Measurements from ENCODE around the gene ZNF532. TPM values are rescaled to one million over a fixed set of nuclear protein-coding genes. Genes with fewer than 3 reads are reported as not detected.

The ZNF532 gene
- total RNA-seq, 1 experiment from 2014 or later: 49.8 TPM

- POLR2A ChIA-PET: no interaction called here
- Histone ChIP-seq H3K4me3 (ENCODE audit: low read depth in 2 of 2, low read length in 2 of 2) (no peak overlapping the region), H3K27me3 (ENCODE audit: control insufficient read depth, insufficient read depth, low read length) (no peaks in the 10 kb centered on the region), H3K36me3 (ENCODE audit: control insufficient read depth, insufficient read depth, low read length) (no peaks in the 10 kb centered on the region), H3K27ac (ENCODE audit: low read length) (no peak overlapping the region; the same call in 1 of the 2 replicates), H3K4me1 (ENCODE audit: control insufficient read depth, insufficient read depth, low read length) (no peaks in the 10 kb centered on the region), H3K9me3 (ENCODE audit: control insufficient read depth, insufficient read depth, low read depth, low read length) (no peaks in the 10 kb centered on the region)
- TF ChIP-seq TCF7L2 (IDR thresholded peaks at IDR 0.05; ENCODE audit: low read depth, low read length) (no peak), POLR2AphosphoS5 (IDR thresholded peaks at IDR 0.05; ENCODE audit: low read depth, low read length) (no peak), SIN3A (IDR thresholded peaks at IDR 0.05; ENCODE audit: borderline replicate concordance, insufficient read depth, low read depth, low read length) (no peak), REST (IDR thresholded peaks at IDR 0.05; ENCODE audit: insufficient read depth in 1 of 2, low read depth in 2 of 2, low read length in 1 of 2) (no peak)
- TF ChIP-seq, protein P1, sequence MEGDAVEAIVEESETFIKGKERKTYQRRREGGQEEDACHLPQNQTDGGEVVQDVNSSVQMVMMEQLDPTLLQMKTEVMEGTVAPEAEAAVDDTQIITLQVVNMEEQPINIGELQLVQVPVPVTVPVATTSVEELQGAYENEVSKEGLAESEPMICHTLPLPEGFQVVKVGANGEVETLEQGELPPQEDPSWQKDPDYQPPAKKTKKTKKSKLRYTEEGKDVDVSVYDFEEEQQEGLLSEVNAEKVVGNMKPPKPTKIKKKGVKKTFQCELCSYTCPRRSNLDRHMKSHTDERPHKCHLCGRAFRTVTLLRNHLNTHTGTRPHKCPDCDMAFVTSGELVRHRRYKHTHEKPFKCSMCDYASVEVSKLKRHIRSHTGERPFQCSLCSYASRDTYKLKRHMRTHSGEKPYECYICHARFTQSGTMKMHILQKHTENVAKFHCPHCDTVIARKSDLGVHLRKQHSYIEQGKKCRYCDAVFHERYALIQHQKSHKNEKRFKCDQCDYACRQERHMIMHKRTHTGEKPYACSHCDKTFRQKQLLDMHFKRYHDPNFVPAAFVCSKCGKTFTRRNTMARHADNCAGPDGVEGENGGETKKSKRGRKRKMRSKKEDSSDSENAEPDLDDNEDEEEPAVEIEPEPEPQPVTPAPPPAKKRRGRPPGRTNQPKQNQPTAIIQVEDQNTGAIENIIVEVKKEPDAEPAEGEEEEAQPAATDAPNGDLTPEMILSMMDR (IDR thresholded peaks at IDR 0.05): no peak
- in situ Hi-C loops (cut with HindIII; ENCODE audit: low pct_unique_long_range_greater_than_20kb, low sequenced_read_pairs) (no loop called here), intact Hi-C loops (cut with micrococcal nuclease; ENCODE audit: unreplicated experiment) (no loop called here)
- ATAC-seq (no peak), DNase-seq (ENCODE audit: low read depth, low spot score) (no peak)
- no TSS peak for BruUV-seq (replicated peaks)
- CTCF ChIA-PET: interaction anchor here (0.5 kb wide), 1 partner anchor 235 kb away, joined by 3 read pairs; no protein-coding TSS in a partner anchor
Observed at GRCh38 chr18:58998401-58999203, 133.9 kb downstream of the ZNF532 start.

GRCh38 chr18:59001166-59001565, 136.5 kb downstream of the ZNF532 start:
- Histone ChIP-seq H3K36me3 (ENCODE audit: control insufficient read depth, insufficient read depth, low read length) (no peaks in the 10 kb centered on the region), H3K4me3 (ENCODE audit: low read depth in 2 of 2, low read length in 2 of 2) (no peak overlapping the region), H3K27ac (ENCODE audit: low read length) (peak overlapping the region; percentile 44; the same call in 1 of the 2 replicates), H3K4me1 (ENCODE audit: control insufficient read depth, insufficient read depth, low read length) (no peaks in the 10 kb centered on the region), H3K9me3 (ENCODE audit: control insufficient read depth, insufficient read depth, low read depth, low read length) (no peaks in the 10 kb centered on the region), H3K27me3 (ENCODE audit: control insufficient read depth, insufficient read depth, low read length) (no peaks in the 10 kb centered on the region)
- no peak for DNase-seq (ENCODE audit: low read depth, low spot score)
- intact Hi-C loops (cut with micrococcal nuclease; ENCODE audit: unreplicated experiment): no loop called here
- TF ChIP-seq TCF7L2 (IDR thresholded peaks at IDR 0.05; ENCODE audit: low read depth, low read length): no peak
- TF ChIP-seq, protein P1 (IDR thresholded peaks at IDR 0.05): no peak
- no peak for TF ChIP-seq POLR2AphosphoS5 (IDR thresholded peaks at IDR 0.05; ENCODE audit: low read depth, low read length)
- no peak for TF ChIP-seq REST (IDR thresholded peaks at IDR 0.05; ENCODE audit: insufficient read depth in 1 of 2, low read depth in 2 of 2, low read length in 1 of 2)
- no peak for TF ChIP-seq SIN3A (IDR thresholded peaks at IDR 0.05; ENCODE audit: borderline replicate concordance, insufficient read depth, low read depth, low read length)
- in situ Hi-C loops (cut with HindIII; ENCODE audit: low pct_unique_long_range_greater_than_20kb, low sequenced_read_pairs): no loop called here
- no peak for ATAC-seq
- ChIA-PET CTCF (no interaction called here), POLR2A (no interaction called here)
- no TSS peak for BruUV-seq (replicated peaks)
